HepG2 (cell line): ENCODE results near the gene TCF23. TPM values are rescaled to one million over a fixed set of nuclear protein-coding genes. Genes with fewer than 3 reads are reported as not detected.

Source experiments
- ATAC-seq: fragments of 200-7000 bp; cut with Tn5 transposase; 3 replicates; pipeline ENCODE4 v1.9.1; 2020; ENCODE audit warnings: mild to moderate bottlenecking, moderate library complexity
- BruUV-seq: library from RNA; stranded (reverse); fragments of 400-500 nt; replicated peaks from 2 replicates; lab custom pipeline; 2021; lab: Mats Ljungman, UMichigan
- CTCF ChIA-PET: fragments of 300-600 bp; formaldehyde crosslinking; extraction: SDS; loops from one replicate; lab custom pipeline; 2021; ENCODE audit warnings: low total read pairs, inconsistent platforms, low intra/inter-chr PET ratio; lab: Yijun Ruan, JAX
- POLR2A ChIA-PET: fragments of 350-600 bp; sonication (Branson Sonifier 250); formaldehyde crosslinking; loops from one replicate; lab custom pipeline; 2020; ENCODE audit warnings: antibody characterized with exemption, inconsistent platforms; lab: Yijun Ruan, JAX
- DNase-seq: peaks from one replicate; pipeline ENCODE4 v3.0.0-alpha.2; 2015; ENCODE audit warnings: low spot score
- FAIRE-seq: peaks from 3 replicates; lab custom pipeline; 2011; peaks lifted over from hg19 to GRCh38; lab: Jason Lieb, UNC
- H2AFZ ChIP-seq: one replicate; pipeline ENCODE4 v1.6.1; 2011; ENCODE audit warnings: low read length, inconsistent platforms
- H3K27ac ChIP-seq: fragments of 300-600 bp; 3 replicates; pipeline ENCODE4 v1.8.0; 2011; ENCODE audit warnings: mixed run types, mild to moderate bottlenecking, mixed read lengths, low read length, inconsistent platforms; ENCODE audit not compliant: insufficient read depth; ENCODE audit errors: extremely low read length
- H3K27me3 ChIP-seq, 2 experiments: fragments of 200-600 bp in 1 of 2; 2 replicates in 1 of 2; 3 replicates in 1 of 2; pipeline versions ENCODE4 v1.6.0 to v1.8.0; 2011; ENCODE audit warnings: low read length in 2 of 2, mild to moderate bottlenecking in 2 of 2, moderate library complexity in 2 of 2, inconsistent platforms in 1 of 2; ENCODE audit not compliant: insufficient read depth in 2 of 2, control insufficient read depth in 1 of 2
- H3K36me3 ChIP-seq, 2 experiments: fragments of 200-600 bp in 1 of 2; replicated peaks in 1 of 2; 2 replicates in 1 of 2; 3 replicates in 1 of 2; pipeline versions ENCODE4 v1.5.1 to v1.8.0; 2011; ENCODE audit warnings: low read length in 2 of 2, inconsistent platforms in 1 of 2; ENCODE audit not compliant: insufficient read depth in 2 of 2, control insufficient read depth in 1 of 2
- H3K4me1 ChIP-seq: 2 replicates; pipeline ENCODE4 v1.5.1; 2012; ENCODE audit warnings: low read length, inconsistent platforms; ENCODE audit not compliant: insufficient read depth
- H3K4me2 ChIP-seq: 2 replicates; pipeline ENCODE4 v1.6.0; 2011; ENCODE audit warnings: low read depth, low read length, inconsistent platforms
- H3K4me3 ChIP-seq, 3 experiments: fragments of 200-600 bp in 1 of 3; sonication (generic), shearing (Covaris generic) in 1 of 3; replicated peaks in 1 of 3; 2 replicates each; pipeline ENCODE4 v1.5.1; 2011 to 2016; ENCODE audit warnings: low read length in 3 of 3, inconsistent platforms in 2 of 3, low read depth in 2 of 3, mild to moderate bottlenecking in 2 of 3, control low read depth in 1 of 3, mixed read lengths in 1 of 3; ENCODE audit not compliant: insufficient read depth in 1 of 3
- H3K79me2 ChIP-seq: one replicate; pipeline ENCODE4 v1.6.1; 2011; ENCODE audit warnings: low read length, inconsistent platforms; ENCODE audit not compliant: insufficient read depth
- H3K9ac ChIP-seq: 2 replicates; pipeline ENCODE4 v1.6.0; 2011; ENCODE audit warnings: mild to moderate bottlenecking, low read depth, low read length, inconsistent platforms; ENCODE audit not compliant: insufficient read depth
- H3K9me3 ChIP-seq: 2 replicates; pipeline ENCODE4 v1.5.1; 2012; ENCODE audit warnings: mild to moderate bottlenecking, low read length
- H4K20me1 ChIP-seq: 2 replicates; pipeline ENCODE4 v1.6.0; 2011; ENCODE audit warnings: inconsistent platforms, mild to moderate bottlenecking, low read length, moderate library complexity; ENCODE audit not compliant: insufficient read depth
- ARID5B ChIP-seq: IDR thresholded peaks from 2 replicates; pipeline ENCODE4 v1.4.0; 2020; ENCODE audit warnings: mild to moderate bottlenecking, missing genetic modification reagents
- BCL3 ChIP-seq: sonication (generic); formaldehyde crosslinking; IDR thresholded peaks from 2 replicates; pipeline ENCODE4 v1.5.1; 2020; ENCODE audit warnings: mild to moderate bottlenecking, missing genetic modification reagents, moderate library complexity
- CTCF ChIP-seq: sonication (generic); formaldehyde crosslinking; IDR thresholded peaks from 2 replicates; pipeline ENCODE4 v1.5.0; 2020; ENCODE audit warnings: mild to moderate bottlenecking, missing genetic modification reagents, moderate library complexity
- GATAD2A ChIP-seq: IDR thresholded peaks from 2 replicates; pipeline ENCODE4 v1.6.1; 2016
- HIVEP1 ChIP-seq: sonication (generic); formaldehyde crosslinking; IDR thresholded peaks from 2 replicates; pipeline ENCODE4 v1.4.0; 2020; ENCODE audit warnings: mild to moderate bottlenecking, missing genetic modification reagents
- KMT2A ChIP-seq: sonication (generic); formaldehyde crosslinking; IDR thresholded peaks from 2 replicates; pipeline ENCODE4 v1.4.0; 2020; ENCODE audit warnings: missing genetic modification reagents
- LCORL ChIP-seq, 2 experiments: fragments of 450-650 bp in 1 of 2; sonication (generic) in 1 of 2; formaldehyde crosslinking in 1 of 2; IDR thresholded peaks; 2 replicates each; pipeline versions ENCODE4 v1.5.0 to v1.6.1; 2017 to 2020; ENCODE audit warnings: antibody characterized with exemption in 1 of 2, missing genetic modification reagents in 1 of 2
- NRL ChIP-seq: sonication (generic); formaldehyde crosslinking; IDR thresholded peaks from 2 replicates; pipeline ENCODE4 v1.5.0; 2020; ENCODE audit warnings: missing genetic modification reagents, mild to moderate bottlenecking, moderate library complexity, borderline replicate concordance
- PLSCR1 ChIP-seq: sonication (generic); formaldehyde crosslinking; IDR thresholded peaks from 2 replicates; pipeline ENCODE4 v1.5.0; 2020; ENCODE audit warnings: missing genetic modification reagents, mild to moderate bottlenecking, borderline replicate concordance
- SOX6 ChIP-seq, 2 experiments: fragments of 450-650 bp in 1 of 2; sonication (generic) in 1 of 2; formaldehyde crosslinking in 1 of 2; IDR thresholded peaks; 2 replicates each; pipeline versions ENCODE4 v1.4.0 to v1.6.1; 2017 to 2020; ENCODE audit warnings: antibody characterized with exemption in 1 of 2, mild to moderate bottlenecking in 1 of 2, missing genetic modification reagents in 1 of 2
- SSRP1 ChIP-seq: IDR thresholded peaks from 2 replicates; pipeline ENCODE4 v1.6.1; 2016; ENCODE audit warnings: control low read depth
- ZNF432 ChIP-seq: sonication (generic); formaldehyde crosslinking; IDR thresholded peaks from 2 replicates; pipeline ENCODE4 v1.5.0; 2020; ENCODE audit warnings: missing genetic modification reagents, mild to moderate bottlenecking, borderline replicate concordance
- ZNF607 ChIP-seq: sonication (generic); formaldehyde crosslinking; IDR thresholded peaks from 2 replicates; pipeline ENCODE4 v1.5.1; 2020; ENCODE audit warnings: missing genetic modification reagents, mild to moderate bottlenecking, borderline replicate concordance
- ZNF776 ChIP-seq: sonication (generic); formaldehyde crosslinking; IDR thresholded peaks from 2 replicates; pipeline ENCODE4 v1.4.0; 2020; ENCODE audit warnings: mild to moderate bottlenecking, missing genetic modification reagents
- ZNF841 ChIP-seq: sonication (generic); formaldehyde crosslinking; IDR thresholded peaks from 2 replicates; pipeline ENCODE4 v1.8.1; 2023; ENCODE audit warnings: missing genetic modification reagents, borderline replicate concordance
- ZSCAN29 ChIP-seq: sonication (generic); formaldehyde crosslinking; conservative IDR thresholded peaks from 2 replicates; pipeline ENCODE4 v1.4.0; 2020; ENCODE audit warnings: mild to moderate bottlenecking, missing genetic modification reagents
- WGBS: methylation state at CpG from one replicate; pipeline ENCODE4 v1.1.6; 2017; ENCODE audit warnings: low lambda C conversion rate; 5-methylcytosine and 5-hydroxymethylcytosine counted together
- in situ Hi-C: cut with HindIII; loops from 2 replicates; pipeline ENCODE4 v1.10.0; 2017; ENCODE audit warnings: low pct_unique_long_range_greater_than_20kb; ENCODE audit not compliant: extremely low pct_ligation_motif_present
- intact Hi-C: fragments of 100-400 bp; cut with micrococcal nuclease; formaldehyde crosslinking; loops from one replicate; pipeline ENCODE4 v1.10.0; 2022; ENCODE audit not compliant: unreplicated experiment
- polyA plus RNA-seq, 8 experiments: library from polyadenylated mRNA; depleted of rRNA in 3 of 8; stranded (reverse) in 7 of 8; unstranded in 1 of 8; fragments of >200 nt; fragmentation: Illumina TruSeq in 4 of 8; extraction: Trizol in 4 of 8; gene quantifications; 2 replicates each; pipeline versions ENCODE4 v1.2.1 to v1.2.3, GENCODE V29; 2011 to 2016; ENCODE audit warnings: low read depth in 4 of 8, missing spikeins in 1 of 8, mixed read lengths in 1 of 8; ENCODE audit not compliant: insufficient read depth in 1 of 8
- total RNA-seq, 5 experiments: library from RNA; depleted of rRNA; stranded (reverse); fragments of >200 nt; fragmentation: Illumina TruSeq; extraction: Trizol; gene quantifications; 2 replicates each; pipeline ENCODE4 v1.2.3, GENCODE V29; 2016; ENCODE audit warnings: low read depth in 1 of 5

The TCF23 gene
- total and polyA plus RNA-seq, 2 of the 13 experiments (the other 11 are each of a cell fraction or from before 2014, with no cell fraction given), result 0.02 to 1.4 TPM

GRCh38 chr2:27117995-27118524 lies 30.7 kb upstream of the TCF23 start:
- peaks cover 2 to 40% of the 10 kb centered on the region in 2 experiments; a peak in 4 of 5 replicates for H3K27me3 ChIP-seq
- no peaks in the 10 kb centered on the region for H3K36me3 ChIP-seq
- peaks cover 58% of the 10 kb centered on the region for H3K4me1 ChIP-seq
- intact Hi-C loops, result loop anchor here (5.0 kb wide), 1 partner anchor 74 kb away; no protein-coding TSS in a partner anchor
- WGBS, result 33% methylated on average over 14 of the region's 14 CpGs
- peak overlapping the region; percentile 70 for H3K9ac ChIP-seq
- ATAC-seq (peak; percentile 16), FAIRE-seq (no peak), DNase-seq (no peak)
- peak overlapping the region; percentile 53 to 82 (median 60) for H3K4me3 ChIP-seq
- no peaks in the 10 kb centered on the region for H4K20me1 ChIP-seq
- ChIA-PET CTCF (no interaction called here), POLR2A (interaction anchor here (0.7 to 1.7 kb wide), 5 partner anchors 10 to 94 kb away, joined by 3 to 11 read pairs (median 5); partner anchors contain the start of genes ATRAID, PREB and SLC5A6)
- in situ Hi-C loops, result no loop called here
- no peak overlapping the region for H2AFZ ChIP-seq
- peak overlapping the region; percentile 92 for H3K4me2 ChIP-seq
- no peaks in the 10 kb centered on the region for H3K9me3 ChIP-seq
- no TSS peak for BruUV-seq
- no peaks in the 10 kb centered on the region for H3K79me2 ChIP-seq
- no peak overlapping the region for H3K27ac ChIP-seq
- TF ChIP-seq HIVEP1 (CRISPR knock-in tag) (peak; percentile 43; the same call in 1 of the 2 replicates), KMT2A (CRISPR knock-in tag) (0 out of 2 replicates have a peak, but pooled peaks have one; percentile 67), ZSCAN29 (CRISPR knock-in tag) (no peak), ZNF607 (0 out of 2 replicates have a peak, but pooled peaks have one; percentile 3), SOX6 (IDR thresholded peaks at IDR 0.05) (no peak), SOX6 (CRISPR knock-in tag; IDR thresholded peaks at IDR 0.05) (peak; percentile 41; the same call in 1 of the 2 replicates), GATAD2A (CRISPR knock-in tag) (no peak), NRL (CRISPR knock-in tag) (peak; percentile 7; the same call in 1 of the 2 replicates), ARID5B (CRISPR knock-in tag) (0 out of 2 replicates have a peak, but pooled peaks have one; percentile 13), CTCF (CRISPR knock-in tag) (no peak), ZNF432 (no peak), BCL3 (CRISPR knock-in tag) (no peak), ZNF841 (CRISPR knock-in tag) (no peak), SSRP1 (CRISPR knock-in tag) (no peak), ZNF776 (no peak), PLSCR1 (CRISPR knock-in tag) (no peak), LCORL (IDR thresholded peaks at IDR 0.05) (no peak), LCORL (CRISPR knock-in tag; IDR thresholded peaks at IDR 0.05) (no peak)
